ENCODE measurements around the gene CHST13.

- TF ChIP-seq EZH2 (IDR thresholded peaks at IDR 0.05; ENCODE audit: borderline replicate concordance, low read depth, low read length, severe bottlenecking), result no peak
- TF ChIP-seq, protein P1, sequence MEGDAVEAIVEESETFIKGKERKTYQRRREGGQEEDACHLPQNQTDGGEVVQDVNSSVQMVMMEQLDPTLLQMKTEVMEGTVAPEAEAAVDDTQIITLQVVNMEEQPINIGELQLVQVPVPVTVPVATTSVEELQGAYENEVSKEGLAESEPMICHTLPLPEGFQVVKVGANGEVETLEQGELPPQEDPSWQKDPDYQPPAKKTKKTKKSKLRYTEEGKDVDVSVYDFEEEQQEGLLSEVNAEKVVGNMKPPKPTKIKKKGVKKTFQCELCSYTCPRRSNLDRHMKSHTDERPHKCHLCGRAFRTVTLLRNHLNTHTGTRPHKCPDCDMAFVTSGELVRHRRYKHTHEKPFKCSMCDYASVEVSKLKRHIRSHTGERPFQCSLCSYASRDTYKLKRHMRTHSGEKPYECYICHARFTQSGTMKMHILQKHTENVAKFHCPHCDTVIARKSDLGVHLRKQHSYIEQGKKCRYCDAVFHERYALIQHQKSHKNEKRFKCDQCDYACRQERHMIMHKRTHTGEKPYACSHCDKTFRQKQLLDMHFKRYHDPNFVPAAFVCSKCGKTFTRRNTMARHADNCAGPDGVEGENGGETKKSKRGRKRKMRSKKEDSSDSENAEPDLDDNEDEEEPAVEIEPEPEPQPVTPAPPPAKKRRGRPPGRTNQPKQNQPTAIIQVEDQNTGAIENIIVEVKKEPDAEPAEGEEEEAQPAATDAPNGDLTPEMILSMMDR (IDR thresholded peaks at IDR 0.05; ENCODE audit: borderline replicate concordance, extremely low read depth, low read length, poor library complexity, severe bottlenecking), result no peak
These were observed 2.1 kb downstream of the CHST13 start for GRCh38 chr3:126525853-126526667.
